Neuronal stem cell (in vitro differentiated cells): ENCODE measurements around the gene TKTL1.

Experiments used
- DNase-seq: peaks from one replicate; pipeline ENCODE4 v3.0.0-alpha.2; 2013; ENCODE audit warnings: low spot score
- H2AFZ ChIP-seq: one replicate; pipeline ENCODE4 v1.6.1; 2013; ENCODE audit warnings: mild to moderate bottlenecking, low read length, inconsistent platforms
- H2AK5ac ChIP-seq: 2 replicates; pipeline ENCODE4 v1.6.1; 2013; ENCODE audit warnings: low read depth, mild to moderate bottlenecking, inconsistent platforms, low read length, moderate library complexity, mixed read lengths
- H2BK120ac ChIP-seq: 2 replicates; pipeline ENCODE4 v1.6.1; 2013; ENCODE audit warnings: low read depth, mild to moderate bottlenecking, inconsistent platforms, low read length, moderate library complexity, mixed read lengths
- H2BK12ac ChIP-seq: one replicate; pipeline ENCODE4 v1.6.1; 2013; ENCODE audit warnings: low read length, inconsistent platforms
- H2BK15ac ChIP-seq: 2 replicates; pipeline ENCODE4 v1.6.1; 2013; ENCODE audit warnings: mild to moderate bottlenecking, low read length, inconsistent platforms, mixed read lengths
- H2BK5ac ChIP-seq: one replicate; pipeline ENCODE4 v1.6.1; 2013; ENCODE audit warnings: inconsistent platforms, mild to moderate bottlenecking, low read length, moderate library complexity
- H3K14ac ChIP-seq: one replicate; pipeline ENCODE4 v1.6.1; 2013; ENCODE audit warnings: low read length, inconsistent platforms
- H3K18ac ChIP-seq: 2 replicates; pipeline ENCODE4 v1.6.1; 2013; ENCODE audit warnings: low read length, inconsistent platforms
- H3K23ac ChIP-seq: 2 replicates; pipeline ENCODE4 v1.6.1; 2013; ENCODE audit warnings: low read depth, mild to moderate bottlenecking, mixed read lengths, low read length, inconsistent platforms; ENCODE audit not compliant: poor library complexity
- H3K27ac ChIP-seq: replicated peaks from 3 replicates; pipeline ENCODE4 v1.5.1; 2013; ENCODE audit warnings: low read length, inconsistent platforms
- H3K27me3 ChIP-seq, 3 experiments: 2 replicates each; pipeline ENCODE4 v1.6.1; 2013; ENCODE audit warnings: low read length in 3 of 3, mild to moderate bottlenecking in 2 of 3, inconsistent platforms in 1 of 3, low read depth in 1 of 3, mixed read lengths in 1 of 3, moderate library complexity in 1 of 3; ENCODE audit not compliant: control insufficient read depth in 3 of 3, insufficient read depth in 3 of 3
- H3K36me3 ChIP-seq, 2 donors: replicated peaks in 1 of 2; 2 replicates each; pipeline ENCODE4 v1.6.1; 2013; ENCODE audit warnings: low read length in 2 of 2; ENCODE audit not compliant: control insufficient read depth in 2 of 2, insufficient read depth in 2 of 2
- H3K4ac ChIP-seq: 2 replicates; pipeline ENCODE4 v1.6.1; 2013; ENCODE audit warnings: inconsistent platforms, mild to moderate bottlenecking, low read length, moderate library complexity
- H3K4me1 ChIP-seq, 2 donors: 1 replicate in 1 of 2; 2 replicates in 1 of 2; pipeline ENCODE4 v1.6.1; 2013; ENCODE audit warnings: low read length in 2 of 2, low read depth in 1 of 2; ENCODE audit not compliant: control insufficient read depth in 2 of 2, insufficient read depth in 1 of 2
- H3K4me2 ChIP-seq: one replicate; pipeline ENCODE4 v1.6.1; 2013; ENCODE audit warnings: mild to moderate bottlenecking, low read length, inconsistent platforms; ENCODE audit not compliant: insufficient read depth, poor library complexity, severe bottlenecking
- H3K4me3 ChIP-seq, 2 donors: 2 replicates each; pipeline ENCODE4 v1.5.1; 2013; ENCODE audit warnings: low read length in 2 of 2, mild to moderate bottlenecking in 2 of 2, inconsistent platforms in 1 of 2, moderate library complexity in 1 of 2
- H3K79me1 ChIP-seq: one replicate; pipeline ENCODE4 v1.6.1; 2013; ENCODE audit warnings: low read depth, mild to moderate bottlenecking, inconsistent platforms, low read length, moderate library complexity
- H3K9ac ChIP-seq: one replicate; pipeline ENCODE4 v1.6.1; 2013; ENCODE audit warnings: mild to moderate bottlenecking, low read depth, low read length, inconsistent platforms; ENCODE audit not compliant: poor library complexity
- H3K9me3 ChIP-seq, 2 donors: replicated peaks in 1 of 2; 2 replicates each; pipeline versions ENCODE3 to v1.6.1; 2013; ENCODE audit warnings: low read length in 2 of 2, mild to moderate bottlenecking in 2 of 2, inconsistent platforms in 1 of 2, low read depth in 1 of 2, mixed read lengths in 1 of 2, moderate library complexity in 1 of 2; ENCODE audit not compliant: control insufficient read depth in 2 of 2, insufficient read depth in 1 of 2
- H4K8ac ChIP-seq: one replicate; pipeline ENCODE4 v1.6.1; 2013; ENCODE audit warnings: low read depth, mild to moderate bottlenecking, inconsistent platforms, low read length, moderate library complexity
- H4K91ac ChIP-seq: one replicate; pipeline ENCODE4 v1.6.1; 2013; ENCODE audit warnings: low read length, low read depth, mild to moderate bottlenecking, inconsistent platforms; ENCODE audit not compliant: poor library complexity
- WGBS, 2 donors: extraction: QIAGEN DNeasy Blood & Tissue Kit; methylation state at CpG; one replicate each; pipeline ENCODE4 v1.1.7; 2013; ENCODE audit warnings: missing lambda C conversion rate in 2 of 2, mixed read lengths in 1 of 2; ENCODE audit not compliant: insufficient read length in 2 of 2, insufficient replicate concordance in 1 of 2; ENCODE audit errors: extremely low coverage in 2 of 2; 5-methylcytosine and 5-hydroxymethylcytosine counted together

The TKTL1 gene

DNA sequence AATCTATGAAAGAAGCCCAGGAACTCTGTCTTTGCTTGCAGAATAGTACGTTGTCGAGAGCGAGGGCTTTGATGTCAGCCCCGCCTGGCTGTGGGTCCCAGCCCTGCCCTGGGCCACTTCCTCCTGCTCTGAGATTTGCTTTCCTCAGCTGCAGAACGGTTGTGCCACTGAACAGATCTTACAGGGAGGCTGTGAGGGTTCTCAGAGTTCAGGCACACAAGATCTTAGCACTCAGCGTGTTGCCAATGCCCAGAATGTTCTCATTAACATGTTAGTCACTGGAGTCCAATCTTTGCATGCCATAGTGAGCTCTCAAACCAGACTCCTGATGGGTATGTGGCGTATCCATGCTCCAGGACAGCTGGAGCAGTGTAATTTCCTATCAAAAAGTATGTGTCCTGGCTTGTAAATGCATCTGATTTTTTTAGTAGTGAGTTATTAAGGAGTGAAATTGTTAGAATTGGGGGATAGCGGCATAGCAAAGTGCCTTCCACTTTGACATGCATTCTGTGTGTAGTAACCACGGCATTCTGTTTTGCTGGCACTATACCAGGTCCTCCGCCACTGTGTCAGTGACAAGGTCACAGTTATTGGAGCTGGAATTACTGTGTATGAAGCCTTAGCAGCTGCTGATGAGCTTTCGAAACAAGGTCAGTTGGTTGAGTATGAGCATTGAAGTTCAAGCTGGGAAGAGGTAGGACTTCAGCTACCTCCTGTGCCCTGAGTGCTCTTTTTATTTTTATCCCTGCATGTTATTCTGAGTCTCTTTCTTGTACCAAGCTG, 31.6 kb downstream of the TKTL1 start:
- Histone ChIP-seq H4K8ac (no peak overlapping the region), H3K14ac (no peak overlapping the region), H2AFZ (no peak overlapping the region), H3K9me3 (no peaks in the 10 kb centered on the region), H3K4me2 (no peak overlapping the region), H2BK15ac (no peak overlapping the region), H3K79me1 (no peaks in the 10 kb centered on the region), H2AK5ac (no peak overlapping the region), H2BK120ac (no peak overlapping the region), H2BK12ac (no peak overlapping the region), H2BK5ac (no peak overlapping the region), H3K23ac (no peak overlapping the region), H3K27ac (no peak overlapping the region), H3K36me3 (no peaks in the 10 kb centered on the region), H3K4ac (no peak overlapping the region), H3K18ac (no peak overlapping the region), H3K9ac (no peak overlapping the region), H3K4me3 (no peak overlapping the region), H3K27me3 (peaks cover 0 to 83% (median 0%) of the 10 kb centered on the region in 3 experiments), H3K4me1 (peaks cover 4 to 7% of the 10 kb centered on the region in 2 donors), H4K91ac (no peak overlapping the region)
- DNase-seq: no peak
- no CpG with 5 or more reads among the region's 11 CpGs for WGBS, 2 donors

DNA sequence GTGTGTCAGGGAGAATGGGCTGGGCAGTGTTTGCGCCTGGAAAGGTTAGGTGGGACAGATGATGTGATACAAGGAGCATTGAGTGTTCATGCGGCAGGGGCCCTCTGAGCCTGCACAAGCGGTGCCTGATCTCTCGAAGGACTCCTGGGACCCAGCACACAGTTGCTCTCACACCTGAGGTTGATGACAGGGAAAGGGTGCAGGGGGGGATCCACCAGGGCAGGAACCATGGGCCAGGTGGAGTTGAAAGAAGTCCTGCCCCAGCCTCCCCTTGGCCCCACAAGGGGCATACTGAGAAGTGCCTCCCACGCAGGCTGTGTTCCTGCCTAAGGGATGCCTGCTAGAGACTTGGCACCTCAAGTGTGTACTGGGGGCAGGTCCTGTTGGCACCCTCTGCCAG, 33.1 kb downstream of the TKTL1 start:
- peak overlapping the region; percentile 38 for H3K18ac ChIP-seq

DNA sequence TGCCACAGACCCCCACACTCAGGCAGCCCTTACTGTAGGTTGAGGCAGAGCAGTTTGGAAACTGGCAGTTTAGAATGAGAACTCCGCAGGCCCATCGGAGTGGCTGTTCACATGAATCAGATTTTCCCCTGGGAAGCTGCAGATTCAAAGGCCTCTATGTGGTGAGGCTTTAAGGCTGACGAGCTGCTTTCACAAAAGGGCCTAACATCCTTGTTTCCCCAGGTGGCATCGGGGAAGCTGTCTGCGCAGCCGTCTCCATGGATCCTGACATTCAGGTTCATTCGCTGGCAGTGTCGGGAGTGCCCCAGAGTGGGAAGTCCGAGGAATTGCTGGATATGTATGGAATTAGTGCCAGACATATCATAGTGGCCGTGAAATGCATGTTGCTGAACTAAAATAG, 33.7 kb downstream of the TKTL1 start:
- Histone ChIP-seq H3K4me2 (no peak overlapping the region), H2AK5ac (no peak overlapping the region)

More for the DNA sequence above, 33.1 kb downstream of the TKTL1 start:
- Histone ChIP-seq H3K9me3 (no peaks in the 10 kb centered on the region), H4K8ac (no peak overlapping the region), H3K4me2 (no peak overlapping the region), H3K79me1 (no peaks in the 10 kb centered on the region), H3K36me3 (no peaks in the 10 kb centered on the region), H3K27me3 (peaks cover 0 to 80% (median 0%) of the 10 kb centered on the region in 3 experiments), H3K14ac (no peak overlapping the region), H2BK15ac (no peak overlapping the region), H3K4ac (no peak overlapping the region), H3K23ac (no peak overlapping the region), H2BK12ac (peak overlapping the region; percentile 90), H3K4me3 (peak overlapping the region in 1 of 2 donors; percentile 41), H2BK120ac (no peak overlapping the region), H2BK5ac (no peak overlapping the region), H3K4me1 (peaks cover 4 to 7% of the 10 kb centered on the region in 2 donors), H3K9ac (no peak overlapping the region), H3K27ac (no peak overlapping the region), H2AK5ac (no peak overlapping the region), H4K91ac (no peak overlapping the region), H2AFZ (no peak overlapping the region)
- no CpG with 5 or more reads among the region's 5 CpGs for WGBS, 2 donors
- DNase-seq: no peak

DNA sequence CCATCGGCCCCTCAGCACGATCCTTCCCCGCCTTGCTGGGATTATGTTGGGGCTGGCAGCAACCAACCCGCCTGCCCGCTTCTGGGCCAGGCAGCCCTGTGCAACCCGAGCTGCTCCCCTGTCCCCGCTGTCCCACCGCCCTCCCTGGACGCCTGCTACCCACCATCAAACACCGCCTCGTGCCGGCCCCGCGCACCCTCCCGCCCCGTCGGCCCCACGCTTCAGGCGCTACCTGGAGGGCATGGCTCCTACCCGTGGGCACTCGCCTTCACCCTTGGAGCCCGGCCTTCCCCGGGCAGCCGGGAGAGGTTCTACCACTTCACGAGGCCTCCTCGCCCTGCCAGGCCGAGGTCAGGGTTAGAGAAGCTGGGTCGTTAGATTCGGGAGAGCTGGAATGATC, 37.0 kb downstream of the TKTL1 start:
- DNase-seq: no peak

More for the DNA sequence above, 33.7 kb downstream of the TKTL1 start:
- Histone ChIP-seq H3K36me3 (no peaks in the 10 kb centered on the region), H3K4me1 (peaks cover 4 to 7% of the 10 kb centered on the region in 2 donors), H3K9me3 (no peaks in the 10 kb centered on the region), H3K4ac (no peak overlapping the region), H2BK120ac (no peak overlapping the region), H3K9ac (no peak overlapping the region), H3K18ac (no peak overlapping the region), H2BK5ac (no peak overlapping the region), H3K14ac (no peak overlapping the region), H3K27ac (no peak overlapping the region), H3K79me1 (no peaks in the 10 kb centered on the region), H3K4me3 (no peak overlapping the region), H4K91ac (peak overlapping the region; percentile 12), H3K27me3 (peaks cover 0 to 83% (median 0%) of the 10 kb centered on the region in 3 experiments), H3K23ac (no peak overlapping the region), H4K8ac (no peak overlapping the region), H2BK15ac (no peak overlapping the region), H2BK12ac (no peak overlapping the region), H2AFZ (no peak overlapping the region)
- WGBS, 2 donors: no CpG with 5 or more reads among the region's 10 CpGs
- no peak for DNase-seq

More for the DNA sequence above, 37.0 kb downstream of the TKTL1 start:
- Histone ChIP-seq H2BK15ac (no peak overlapping the region), H3K9ac (no peak overlapping the region), H2BK120ac (no peak overlapping the region), H4K91ac (no peak overlapping the region), H3K4ac (no peak overlapping the region), H3K9me3 (no peaks in the 10 kb centered on the region), H3K27ac (no peak overlapping the region), H3K27me3 (peaks cover 0 to 64% (median 0%) of the 10 kb centered on the region in 3 experiments), H3K4me1 (peaks cover 4 to 7% of the 10 kb centered on the region in 2 donors), H3K4me2 (no peak overlapping the region), H2AFZ (no peak overlapping the region), H2AK5ac (no peak overlapping the region), H3K18ac (no peak overlapping the region), H3K79me1 (no peaks in the 10 kb centered on the region), H4K8ac (no peak overlapping the region), H3K23ac (no peak overlapping the region), H2BK12ac (no peak overlapping the region), H3K14ac (no peak overlapping the region), H3K36me3 (no peaks in the 10 kb centered on the region), H3K4me3 (no peak overlapping the region), H2BK5ac (no peak overlapping the region)
- WGBS, 2 donors: no CpG with 5 or more reads among the region's 29 CpGs
